Measurements from ENCODE around the gene LAX1.

LAX1 gene

GRCh38 chr1:203797948-203798655 is 33.1 kb downstream of the LAX1 start:
- H3K4me3 ChIP-seq (ENCODE audit: low read depth, low read length) = no peak overlapping the region
- no peak for TF ChIP-seq CTCF (IDR thresholded peaks at IDR 0.05; ENCODE audit: low read depth, low read length)

- H3K4me3 ChIP-seq (ENCODE audit: low read depth, low read length) = no peak overlapping the region
- no peak for TF ChIP-seq CTCF (IDR thresholded peaks at IDR 0.05; ENCODE audit: low read depth, low read length)
Measured at GRCh38 chr1:203799157-203799556, 34.2 kb downstream of the LAX1 start.

- H3K4me3 ChIP-seq (ENCODE audit: low read depth, low read length) = no peak overlapping the region
- no peak for TF ChIP-seq CTCF (IDR thresholded peaks at IDR 0.05; ENCODE audit: low read depth, low read length)
Measured at GRCh38 chr1:203799971-203800370, 35.0 kb downstream of the LAX1 start.

- no peak overlapping the region for H3K4me3 ChIP-seq (ENCODE audit: low read depth, low read length)
- no peak for TF ChIP-seq CTCF (IDR thresholded peaks at IDR 0.05; ENCODE audit: low read depth, low read length)
Measured at GRCh38 chr1:203805689-203806088, 40.7 kb downstream of the LAX1 start.

- no peak for TF ChIP-seq CTCF (IDR thresholded peaks at IDR 0.05; ENCODE audit: low read depth, low read length)
- no peak overlapping the region for H3K4me3 ChIP-seq (ENCODE audit: low read depth, low read length)
Measured at GRCh38 chr1:203807196-203807595, 42.2 kb downstream of the LAX1 start.

GRCh38 chr1:203813581-203814341 is 48.8 kb downstream of the LAX1 start:
- no peak for TF ChIP-seq CTCF (IDR thresholded peaks at IDR 0.05; ENCODE audit: low read depth, low read length)
- no peak overlapping the region for H3K4me3 ChIP-seq (ENCODE audit: low read depth, low read length)

GRCh38 chr1:203818399-203818798 is 53.4 kb downstream of the LAX1 start:
- no peak for TF ChIP-seq CTCF (IDR thresholded peaks at IDR 0.05; ENCODE audit: low read depth, low read length)
- no peak overlapping the region for H3K4me3 ChIP-seq (ENCODE audit: low read depth, low read length)

All from WI38 (cell line).